HepG2 (cell line): Measurements from ENCODE around the gene GNG7. TPM values are rescaled to one million over a fixed set of nuclear protein-coding genes. Genes with fewer than 3 reads are reported as not detected.

Source experiments
- ARID2 ChIP-seq: sonication (generic); formaldehyde crosslinking; IDR thresholded peaks from 2 replicates; pipeline ENCODE4 v1.8.1; 2022; ENCODE audit warnings: mild to moderate bottlenecking, missing genetic modification reagents, borderline replicate concordance
- ATM ChIP-seq: fragments of 450-650 bp; IDR thresholded peaks from 2 replicates; pipeline ENCODE4 v1.7.1; 2017; ENCODE audit warnings: mild to moderate bottlenecking, borderline replicate concordance
- GABPA ChIP-seq, 2 experiments: IDR thresholded peaks; 2 replicates each; pipeline ENCODE4 v1.6.1; 2011 to 2016; ENCODE audit warnings: low read depth in 2 of 2, low read length in 1 of 2, missing biosample characterization in 1 of 2, missing genetic modification characterization in 1 of 2
- HOXA5 ChIP-seq: sonication (generic); formaldehyde crosslinking; IDR thresholded peaks from 2 replicates; pipeline ENCODE4 v1.4.0; 2020; ENCODE audit warnings: missing genetic modification reagents
- MBD4 ChIP-seq: IDR thresholded peaks from 2 replicates; pipeline ENCODE4 v1.6.1; 2012; ENCODE audit warnings: low read length, inconsistent platforms, borderline replicate concordance
- NCOA5 ChIP-seq: sonication (generic); formaldehyde crosslinking; IDR thresholded peaks from 2 replicates; pipeline ENCODE4 v1.4.0; 2020; ENCODE audit warnings: missing genetic modification reagents
- NR2F6 ChIP-seq, 2 experiments: IDR thresholded peaks; 2 replicates each; pipeline ENCODE4 v1.6.1; 2016; ENCODE audit warnings: antibody characterized with exemption in 1 of 2, mild to moderate bottlenecking in 1 of 2
- RFX5 ChIP-seq: IDR thresholded peaks from 2 replicates; pipeline ENCODE4 v1.6.1; 2011; ENCODE audit warnings: low read depth, low read length, improper control_type of control experiment
- SSRP1 ChIP-seq: IDR thresholded peaks from 2 replicates; pipeline ENCODE4 v1.6.1; 2016; ENCODE audit warnings: control low read depth
- ZFP62 ChIP-seq: sonication (generic); formaldehyde crosslinking; IDR thresholded peaks from 2 replicates; pipeline ENCODE4 v1.4.0; 2020; ENCODE audit warnings: missing genetic modification reagents
- ZNF235 ChIP-seq: sonication (generic); formaldehyde crosslinking; IDR thresholded peaks from 2 replicates; pipeline ENCODE4 v1.8.1; 2023; ENCODE audit warnings: mild to moderate bottlenecking, missing genetic modification reagents, borderline replicate concordance
- ZNF292 ChIP-seq: sonication (generic); formaldehyde crosslinking; IDR thresholded peaks from 2 replicates; pipeline ENCODE4 v1.8.1; 2022; ENCODE audit warnings: mild to moderate bottlenecking, low read depth, missing genetic modification reagents, borderline replicate concordance
- ZNF296 ChIP-seq: sonication (generic); formaldehyde crosslinking; conservative IDR thresholded peaks from 2 replicates; pipeline ENCODE4 v1.5.0; 2020; ENCODE audit warnings: mild to moderate bottlenecking, missing genetic modification reagents
- ZNF33A ChIP-seq: sonication (generic); formaldehyde crosslinking; IDR thresholded peaks from 2 replicates; pipeline ENCODE4 v1.5.1; 2020; ENCODE audit warnings: missing genetic modification reagents, mild to moderate bottlenecking, moderate library complexity, borderline replicate concordance
- ZNF432 ChIP-seq: sonication (generic); formaldehyde crosslinking; IDR thresholded peaks from 2 replicates; pipeline ENCODE4 v1.5.0; 2020; ENCODE audit warnings: missing genetic modification reagents, mild to moderate bottlenecking, borderline replicate concordance
- ZNF446 ChIP-seq: sonication (generic); formaldehyde crosslinking; IDR thresholded peaks from 2 replicates; pipeline ENCODE4 v1.5.0; 2020; ENCODE audit warnings: mild to moderate bottlenecking, missing genetic modification reagents
- ZNF572 ChIP-seq: sonication (generic); formaldehyde crosslinking; IDR thresholded peaks from 2 replicates; pipeline ENCODE4 v1.5.1; 2020; ENCODE audit warnings: mild to moderate bottlenecking, missing genetic modification reagents
- ZNF607 ChIP-seq: sonication (generic); formaldehyde crosslinking; IDR thresholded peaks from 2 replicates; pipeline ENCODE4 v1.5.1; 2020; ENCODE audit warnings: missing genetic modification reagents, mild to moderate bottlenecking, borderline replicate concordance
- ZNF724P ChIP-seq: sonication (generic); formaldehyde crosslinking; IDR thresholded peaks from 2 replicates; pipeline ENCODE4 v1.8.0; 2022; ENCODE audit warnings: missing genetic modification reagents, borderline replicate concordance
- ZNF816 ChIP-seq: sonication (generic); formaldehyde crosslinking; IDR thresholded peaks from 2 replicates; pipeline ENCODE4 v1.8.0; 2022; ENCODE audit warnings: missing genetic modification reagents, mild to moderate bottlenecking, borderline replicate concordance
- ZNF83 ChIP-seq: sonication (generic); formaldehyde crosslinking; IDR thresholded peaks from 2 replicates; pipeline ENCODE4 v1.4.0; 2020; ENCODE audit warnings: missing genetic modification reagents, mild to moderate bottlenecking, borderline replicate concordance
- polyA plus RNA-seq, 8 experiments: library from polyadenylated mRNA; depleted of rRNA in 3 of 8; stranded (reverse) in 7 of 8; unstranded in 1 of 8; fragments of >200 nt; fragmentation: Illumina TruSeq in 4 of 8; extraction: Trizol in 4 of 8; gene quantifications; 2 replicates each; pipeline versions ENCODE4 v1.2.1 to v1.2.3, GENCODE V29; 2011 to 2016; ENCODE audit warnings: low read depth in 4 of 8, missing spikeins in 1 of 8, mixed read lengths in 1 of 8; ENCODE audit not compliant: insufficient read depth in 1 of 8
- total RNA-seq, 5 experiments: library from RNA; depleted of rRNA; stranded (reverse); fragments of >200 nt; fragmentation: Illumina TruSeq; extraction: Trizol; gene quantifications; 2 replicates each; pipeline ENCODE4 v1.2.3, GENCODE V29; 2016; ENCODE audit warnings: low read depth in 1 of 5
- TF ChIP-seq, protein P1 (sequence below): sonication (generic); formaldehyde crosslinking; IDR thresholded peaks from 2 replicates; pipeline ENCODE4 v1.4.0; 2020; ENCODE audit warnings: missing genetic modification reagents
- TF ChIP-seq, protein P2 (sequence below): sonication (generic); formaldehyde crosslinking; IDR thresholded peaks from 2 replicates; pipeline ENCODE4 v1.5.1; 2020; ENCODE audit warnings: missing genetic modification reagents, mild to moderate bottlenecking, borderline replicate concordance
- TF ChIP-seq, protein P3 (sequence below): sonication (generic); formaldehyde crosslinking; IDR thresholded peaks from 2 replicates; pipeline ENCODE4 v1.4.0; 2020; ENCODE audit warnings: missing genetic modification reagents, borderline replicate concordance

Gene GNG7
- total and polyA plus RNA-seq, 2 of the 13 experiments (the other 11 are each of a cell fraction or from before 2014, with no cell fraction given): 1.4 to 3.3 TPM

DNA sequence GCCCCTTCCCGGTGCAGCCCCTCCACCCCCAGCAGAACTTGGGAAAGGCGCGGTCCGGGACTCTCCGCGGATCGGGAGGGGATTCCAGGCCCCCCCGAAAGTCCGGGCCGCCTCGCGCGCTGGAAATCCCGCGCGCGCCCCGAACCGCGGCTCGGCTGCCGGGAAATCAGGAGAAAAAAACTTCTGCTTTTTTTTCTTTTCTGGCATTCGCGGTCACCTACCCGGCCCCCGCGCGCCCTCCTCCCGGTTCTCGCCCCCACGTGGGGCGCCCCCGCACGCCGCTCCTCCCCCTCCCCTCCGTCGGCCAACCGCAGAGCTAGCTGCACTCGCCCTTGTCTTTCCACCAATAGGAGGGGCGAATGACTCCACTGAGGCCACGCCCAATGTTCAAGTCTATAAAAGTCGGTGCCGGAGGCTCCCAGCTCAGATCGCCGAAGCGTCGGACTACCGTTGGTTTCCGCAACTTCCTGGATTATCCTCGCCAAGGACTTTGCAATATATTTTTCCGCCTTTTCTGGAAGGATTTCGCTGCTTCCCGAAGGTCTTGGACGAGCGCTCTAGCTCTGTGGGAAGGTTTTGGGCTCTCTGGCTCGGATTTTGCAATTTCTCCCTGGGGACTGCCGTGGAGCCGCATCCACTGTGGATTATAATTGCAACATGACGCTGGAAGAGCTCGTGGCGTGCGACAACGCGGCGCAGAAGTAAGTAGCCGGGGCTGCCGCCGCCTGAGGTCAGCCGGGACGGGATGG is 226.6 kb downstream of the GNG7 start, which contains the start of gene GADD45B (continued):
- TF ChIP-seq, protein P1, sequence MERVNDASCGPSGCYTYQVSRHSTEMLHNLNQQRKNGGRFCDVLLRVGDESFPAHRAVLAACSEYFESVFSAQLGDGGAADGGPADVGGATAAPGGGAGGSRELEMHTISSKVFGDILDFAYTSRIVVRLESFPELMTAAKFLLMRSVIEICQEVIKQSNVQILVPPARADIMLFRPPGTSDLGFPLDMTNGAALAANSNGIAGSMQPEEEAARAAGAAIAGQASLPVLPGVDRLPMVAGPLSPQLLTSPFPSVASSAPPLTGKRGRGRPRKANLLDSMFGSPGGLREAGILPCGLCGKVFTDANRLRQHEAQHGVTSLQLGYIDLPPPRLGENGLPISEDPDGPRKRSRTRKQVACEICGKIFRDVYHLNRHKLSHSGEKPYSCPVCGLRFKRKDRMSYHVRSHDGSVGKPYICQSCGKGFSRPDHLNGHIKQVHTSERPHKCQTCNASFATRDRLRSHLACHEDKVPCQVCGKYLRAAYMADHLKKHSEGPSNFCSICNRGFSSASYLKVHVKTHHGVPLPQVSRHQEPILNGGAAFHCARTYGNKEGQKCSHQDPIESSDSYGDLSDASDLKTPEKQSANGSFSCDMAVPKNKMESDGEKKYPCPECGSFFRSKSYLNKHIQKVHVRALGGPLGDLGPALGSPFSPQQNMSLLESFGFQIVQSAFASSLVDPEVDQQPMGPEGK (CRISPR knock-in tag): peak; percentile 95
- TF ChIP-seq ZNF83 (CRISPR knock-in tag) (no peak), ZNF432 (CRISPR knock-in tag) (no peak), ZNF292 (CRISPR knock-in tag) (no peak), ZNF296 (CRISPR knock-in tag) (no peak), GABPA (IDR thresholded peaks at IDR 0.05; ENCODE audit: low read depth, low read length) (no peak), GABPA (CRISPR knock-in tag; IDR thresholded peaks at IDR 0.05; ENCODE audit: low read depth) (peak; percentile 30), HOXA5 (CRISPR knock-in tag) (peak; percentile 86; the same call in 1 of the 2 replicates), ZNF816 (CRISPR knock-in tag) (peak; percentile 56; the same call in 1 of the 2 replicates), NCOA5 (CRISPR knock-in tag) (no peak), ZNF446 (CRISPR knock-in tag) (no peak), ZNF607 (CRISPR knock-in tag) (0 out of 2 replicates have a peak, but pooled peaks have one; percentile 59), ZNF33A (no peak; the same call in 1 of the 2 replicates), NR2F6 (IDR thresholded peaks at IDR 0.05) (no peak), NR2F6 (CRISPR knock-in tag; IDR thresholded peaks at IDR 0.05) (no peak), ZFP62 (CRISPR knock-in tag) (no peak; the same call in 1 of the 2 replicates), SSRP1 (CRISPR knock-in tag) (no peak), ARID2 (CRISPR knock-in tag) (peak; percentile 48; the same call in 1 of the 2 replicates), ATM (no peak), MBD4 (no peak), ZNF572 (no peak), ZNF724P (CRISPR knock-in tag) (no peak; the same call in 1 of the 2 replicates), RFX5 (peak; percentile 40; the same call in 1 of the 2 replicates), ZNF235 (no peak)
- TF ChIP-seq, protein P2, sequence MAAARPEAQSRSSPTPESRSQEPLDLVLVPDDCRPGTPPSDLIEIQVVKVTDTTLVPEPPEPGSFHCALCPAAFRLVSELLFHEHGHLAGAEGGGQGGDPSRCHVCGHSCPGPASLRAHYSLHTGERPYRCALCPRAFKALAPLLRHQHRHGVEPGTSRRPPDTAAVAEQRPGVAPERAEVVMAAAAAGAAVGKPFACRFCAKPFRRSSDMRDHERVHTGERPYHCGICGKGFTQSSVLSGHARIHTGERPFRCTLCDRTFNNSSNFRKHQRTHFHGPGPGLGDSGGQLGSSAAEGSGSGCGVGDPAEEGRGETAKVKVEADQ (CRISPR knock-in tag): no peak
- TF ChIP-seq, protein P3, sequence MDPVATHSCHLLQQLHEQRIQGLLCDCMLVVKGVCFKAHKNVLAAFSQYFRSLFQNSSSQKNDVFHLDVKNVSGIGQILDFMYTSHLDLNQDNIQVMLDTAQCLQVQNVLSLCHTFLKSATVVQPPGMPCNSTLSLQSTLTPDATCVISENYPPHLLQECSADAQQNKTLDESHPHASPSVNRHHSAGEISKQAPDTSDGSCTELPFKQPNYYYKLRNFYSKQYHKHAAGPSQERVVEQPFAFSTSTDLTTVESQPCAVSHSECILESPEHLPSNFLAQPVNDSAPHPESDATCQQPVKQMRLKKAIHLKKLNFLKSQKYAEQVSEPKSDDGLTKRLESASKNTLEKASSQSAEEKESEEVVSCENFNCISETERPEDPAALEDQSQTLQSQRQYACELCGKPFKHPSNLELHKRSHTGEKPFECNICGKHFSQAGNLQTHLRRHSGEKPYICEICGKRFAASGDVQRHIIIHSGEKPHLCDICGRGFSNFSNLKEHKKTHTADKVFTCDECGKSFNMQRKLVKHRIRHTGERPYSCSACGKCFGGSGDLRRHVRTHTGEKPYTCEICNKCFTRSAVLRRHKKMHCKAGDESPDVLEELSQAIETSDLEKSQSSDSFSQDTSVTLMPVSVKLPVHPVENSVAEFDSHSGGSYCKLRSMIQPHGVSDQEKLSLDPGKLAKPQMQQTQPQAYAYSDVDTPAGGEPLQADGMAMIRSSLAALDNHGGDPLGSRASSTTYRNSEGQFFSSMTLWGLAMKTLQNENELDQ: no peak
